Endothelial cell of umbilical vein (primary cell): ENCODE measurements around the gene GALNT9. TPM values are rescaled to one million over a fixed set of nuclear protein-coding genes. Genes with fewer than 3 reads are reported as not detected.

Experiments
- BruUV-seq: library from RNA; stranded (reverse); fragments of 400-500 nt; replicated peaks from 2 replicates; lab custom pipeline; 2021; lab: Mats Ljungman, UMichigan
- CTCF ChIA-PET: fragments of 300-600, 350-600 bp; sonication (Branson Sonifier 250); formaldehyde crosslinking; loops from one replicate; lab custom pipeline; 2021; ENCODE audit warnings: antibody characterized with exemption, inconsistent platforms; lab: Charles Lee
- POLR2A ChIA-PET: fragments of 300-600, 350-600 bp; sonication (Branson Sonifier 250); formaldehyde crosslinking; loops from one replicate; lab custom pipeline; 2021; ENCODE audit warnings: antibody characterized with exemption, inconsistent platforms; lab: Charles Lee
- DNase-seq: peaks from one replicate; pipeline ENCODE4 v3.0.0-alpha.2; 2011; ENCODE audit warnings: low read depth, low spot score
- FAIRE-seq: peaks from 2 replicates; lab custom pipeline; 2011; peaks lifted over from hg19 to GRCh38; lab: Jason Lieb, UNC
- H2AFZ ChIP-seq: 2 replicates; pipeline ENCODE4 v1.6.0; 2012; ENCODE audit warnings: low read depth, low read length, control low read depth, inconsistent platforms
- H3K27ac ChIP-seq: 2 replicates; pipeline ENCODE4 v1.5.1; 2011; ENCODE audit warnings: low read depth, mild to moderate bottlenecking, control low read depth, low read length, moderate library complexity; ENCODE audit not compliant: insufficient read depth
- H3K27me3 ChIP-seq, 2 experiments: 2 replicates each; pipeline versions ENCODE4 v1.6.0 to v1.6.1; 2011; ENCODE audit warnings: low read length in 2 of 2, mixed read lengths in 1 of 2; ENCODE audit not compliant: control insufficient read depth in 2 of 2, insufficient read depth in 2 of 2
- H3K36me3 ChIP-seq, 2 experiments: 2 replicates in 1 of 2; 3 replicates in 1 of 2; pipeline ENCODE4 v1.5.1; 2011; ENCODE audit warnings: low read length in 2 of 2, mild to moderate bottlenecking in 1 of 2, moderate library complexity in 1 of 2; ENCODE audit not compliant: control insufficient read depth in 2 of 2, insufficient read depth in 2 of 2; ENCODE audit errors: extremely low read depth in 1 of 2
- H3K4me1 ChIP-seq: 3 replicates; pipeline ENCODE4 v1.5.1; 2011; ENCODE audit warnings: mild to moderate bottlenecking, low read length; ENCODE audit not compliant: control insufficient read depth, insufficient read depth; ENCODE audit errors: extremely low read depth
- H3K4me2 ChIP-seq: 2 replicates; pipeline ENCODE4 v1.6.1; 2011; ENCODE audit warnings: low read length, control low read depth, mixed read lengths; ENCODE audit not compliant: insufficient read depth
- H3K4me3 ChIP-seq, 3 experiments: fragments of 200-600 bp in 1 of 3; sonication (generic), shearing (Covaris generic) in 1 of 3; replicated peaks in 1 of 3; 2 replicates each; pipeline ENCODE4 v1.5.1; 2011 to 2016; ENCODE audit warnings: control low read depth in 3 of 3, low read length in 3 of 3, mild to moderate bottlenecking in 2 of 3, inconsistent platforms in 1 of 3, low read depth in 1 of 3, moderate library complexity in 1 of 3; ENCODE audit not compliant: insufficient read depth in 1 of 3
- H3K79me2 ChIP-seq: 2 replicates; pipeline ENCODE4 v1.6.0; 2012; ENCODE audit warnings: low read length, inconsistent platforms; ENCODE audit not compliant: control insufficient read depth, insufficient read depth
- H3K9ac ChIP-seq: replicated peaks from 2 replicates; pipeline ENCODE3; 2011; ENCODE audit warnings: low read length, control low read depth; ENCODE audit not compliant: insufficient read depth; ENCODE audit errors: extremely low read depth
- H3K9me1 ChIP-seq: replicated peaks from 3 replicates; pipeline ENCODE4 v1.6.0; 2011; ENCODE audit warnings: mild to moderate bottlenecking, low read length; ENCODE audit not compliant: control insufficient read depth, insufficient read depth; ENCODE audit errors: extremely low read depth
- H3K9me3 ChIP-seq: replicated peaks from 2 replicates; pipeline ENCODE4 v1.5.1; 2012; ENCODE audit warnings: low read length, inconsistent platforms; ENCODE audit not compliant: control insufficient read depth, insufficient read depth
- H4K20me1 ChIP-seq: replicated peaks from 2 replicates; pipeline ENCODE3; 2011; ENCODE audit warnings: mild to moderate bottlenecking, low read length; ENCODE audit not compliant: control insufficient read depth, insufficient read depth; ENCODE audit errors: extremely low read depth
- CTCF ChIP-seq, 2 donors: IDR thresholded peaks; 1 replicate in 1 of 2; 2 replicates in 1 of 2; pipeline ENCODE4 v1.5.1; 2011; ENCODE audit warnings: low read length in 2 of 2, mild to moderate bottlenecking in 2 of 2, moderate library complexity in 2 of 2, control low read depth in 1 of 2, inconsistent platforms in 1 of 2, low read depth in 1 of 2; ENCODE audit not compliant: insufficient read depth in 1 of 2; ENCODE audit errors: extremely low read depth in 1 of 2
- EZH2 ChIP-seq: IDR thresholded peaks from 2 replicates; pipeline ENCODE4 v1.6.1; 2012; ENCODE audit warnings: borderline replicate concordance, low read depth, mild to moderate bottlenecking, moderate library complexity, low read length, inconsistent platforms; ENCODE audit not compliant: severe bottlenecking
- FOS ChIP-seq: IDR thresholded peaks from 2 replicates; pipeline ENCODE4 v1.6.1; 2011; ENCODE audit warnings: mild to moderate bottlenecking, low read length, moderate library complexity, borderline replicate concordance; ENCODE audit not compliant: insufficient read depth
- GATA2 ChIP-seq: IDR thresholded peaks from 2 replicates; pipeline ENCODE4 v1.7.0; 2011; ENCODE audit warnings: low read depth, mild to moderate bottlenecking, moderate library complexity, mixed read lengths, low read length; ENCODE audit not compliant: insufficient read length, insufficient read depth
- JUN ChIP-seq: IDR thresholded peaks from 2 replicates; pipeline ENCODE4 v1.6.1; 2011; ENCODE audit warnings: borderline replicate concordance, low read depth; ENCODE audit not compliant: insufficient read length, insufficient read depth
- MAX ChIP-seq: IDR thresholded peaks from 2 replicates; pipeline ENCODE4 v1.6.1; 2011; ENCODE audit not compliant: insufficient read depth, insufficient read length
- MYC ChIP-seq: IDR thresholded peaks from one replicate; pipeline ENCODE4 v1.6.1; 2011; ENCODE audit warnings: mild to moderate bottlenecking, low read depth, low read length
- POLR2A ChIP-seq: IDR thresholded peaks from 2 replicates; pipeline ENCODE4 v1.6.1; 2012; ENCODE audit warnings: low read depth, mild to moderate bottlenecking, control low read depth, low read length
- POLR2AphosphoS5 ChIP-seq: IDR thresholded peaks from 2 replicates; pipeline ENCODE4 v1.6.1; 2012; ENCODE audit warnings: low read depth, mild to moderate bottlenecking, control low read depth, low read length, moderate library complexity; ENCODE audit not compliant: insufficient read depth
- dilution Hi-C: fragments of 300-500 bp; cut with MboI; formaldehyde crosslinking; loops from one replicate; pipeline ENCODE4 v1.15.0; 2019; ENCODE audit warnings: low sequenced_read_pairs; ENCODE audit not compliant: extremely low pct_ligation_motif_present
- intact Hi-C: fragments of 100-400 bp; cut with micrococcal nuclease; formaldehyde crosslinking; loops from one replicate; pipeline ENCODE4 v1.10.0; 2022
- polyA plus RNA-seq, 4 experiments: library from polyadenylated mRNA; depleted of rRNA in 3 of 4; stranded (reverse) in 3 of 4; unstranded in 1 of 4; fragments of >200 nt; gene quantifications; 2 replicates each; pipeline versions ENCODE4 v1.2.1 to v1.2.3, GENCODE V29; 2011 to 2012; ENCODE audit warnings: missing spikeins in 1 of 4
- total RNA-seq: library from RNA; stranded (reverse); gene quantifications from 2 replicates; pipeline ENCODE4 v1.2.3, GENCODE V29; 2021

Gene GALNT9
- total and polyA plus RNA-seq, 2 donors (not counting 3 experiments of a cell fraction or from before 2014, with no cell fraction given), result 0.14 to 0.73 TPM

- Histone ChIP-seq H3K9me1 (no peaks in the 10 kb centered on the region), H2AFZ (no peak overlapping the region), H3K27ac (no peak overlapping the region), H3K9ac (no peak overlapping the region), H4K20me1 (no peaks in the 10 kb centered on the region), H3K9me3 (no peaks in the 10 kb centered on the region), H3K79me2 (no peaks in the 10 kb centered on the region), H3K36me3 (no peaks in the 10 kb centered on the region), H3K4me1 (no peaks in the 10 kb centered on the region), H3K27me3 (no peaks in the 10 kb centered on the region), H3K4me2 (no peak overlapping the region), H3K4me3 (no peak overlapping the region)
- dilution Hi-C loops, result no loop called here
- intact Hi-C loops, result no loop called here
- CTCF ChIA-PET, result no interaction called here
- DNase-seq (no peak), FAIRE-seq (no peak)
- BruUV-seq, result no TSS peak
- no peak for TF ChIP-seq FOS
- no peak for TF ChIP-seq MAX
- no peak for TF ChIP-seq EZH2
- no peak for TF ChIP-seq POLR2A
- no peak for TF ChIP-seq JUN
- no peak for TF ChIP-seq MYC
- no peak for TF ChIP-seq GATA2
- TF ChIP-seq POLR2AphosphoS5, result no peak
- no peak for TF ChIP-seq CTCF (IDR thresholded peaks at IDR 0.05; ENCODE audit: extremely low read depth in 1 of 2, insufficient read depth in 1 of 2, low read depth in 1 of 2, low read length in 2 of 2)
- POLR2A ChIA-PET, result no interaction called here
These were observed 80.8 kb downstream of the GALNT9 start for GRCh38 chr12:132248453-132249167.
